NCI-H2107 (cell line): ENCODE data around the gene RAPGEF4.

Experiments
- DNase-seq: peaks from one replicate; lab custom pipeline; 2025; lab: John Stamatoyannopoulos, UW

Gene RAPGEF4

DNA sequence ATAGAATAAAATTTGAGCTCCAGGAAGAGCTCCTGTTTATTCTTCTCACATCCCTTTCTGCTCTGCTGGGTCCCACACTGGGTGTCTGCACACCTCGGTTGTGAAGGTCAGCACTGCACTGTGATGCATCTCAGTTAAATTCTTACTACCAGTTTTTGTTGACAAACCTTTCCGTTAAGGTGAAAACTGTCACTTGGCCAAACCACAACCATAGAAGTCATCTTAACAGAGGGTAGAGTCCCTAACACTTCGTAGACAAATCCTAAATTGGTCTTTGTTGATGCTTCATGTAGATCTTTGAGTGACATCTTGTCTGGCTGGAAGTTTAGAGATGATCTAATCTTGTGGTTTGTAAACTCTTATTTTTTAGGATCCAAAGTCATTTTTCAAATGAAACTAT, 172.6 kb downstream of the RAPGEF4 start:
- DNase-seq, result no peak

DNA sequence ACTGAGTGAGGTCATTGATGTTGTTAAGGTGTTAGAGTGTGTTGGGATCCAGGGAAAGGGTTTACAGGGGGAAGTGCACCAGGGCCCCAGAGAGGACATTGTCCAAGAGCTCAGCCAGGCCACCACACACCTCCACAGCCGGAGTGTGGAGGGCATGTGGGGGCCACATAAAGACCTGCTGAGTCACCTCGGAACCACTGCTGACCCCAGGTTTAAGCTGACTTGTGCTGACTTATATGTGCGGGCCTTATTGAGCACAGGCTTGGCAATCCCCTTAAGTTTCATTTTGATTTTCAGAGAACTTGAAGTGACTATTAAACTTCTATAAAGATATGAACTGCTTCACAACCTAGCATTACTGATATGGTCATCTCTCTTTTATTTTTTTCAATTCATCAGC, 173.8 kb downstream of the RAPGEF4 start:
- no peak for DNase-seq

DNA sequence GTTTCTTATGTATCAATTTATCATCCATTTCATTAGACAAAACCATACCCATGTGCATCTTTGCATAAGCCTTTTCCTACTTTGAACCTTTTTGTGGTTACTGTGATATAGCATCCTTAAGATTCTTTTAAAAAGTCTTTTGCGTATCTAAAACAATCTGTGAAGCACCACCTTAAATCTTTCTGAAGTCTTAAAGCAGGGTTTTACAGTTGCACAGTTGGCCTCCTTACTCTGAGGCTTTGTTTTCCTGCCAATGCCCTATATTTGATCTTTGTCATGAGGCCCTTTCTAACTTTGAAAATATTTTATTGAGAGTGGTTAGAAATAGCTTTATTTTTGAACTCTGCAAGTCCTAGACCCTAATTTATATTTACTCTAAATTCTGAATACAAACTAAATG, 176.6 kb downstream of the RAPGEF4 start:
- DNase-seq, result no peak

DNA sequence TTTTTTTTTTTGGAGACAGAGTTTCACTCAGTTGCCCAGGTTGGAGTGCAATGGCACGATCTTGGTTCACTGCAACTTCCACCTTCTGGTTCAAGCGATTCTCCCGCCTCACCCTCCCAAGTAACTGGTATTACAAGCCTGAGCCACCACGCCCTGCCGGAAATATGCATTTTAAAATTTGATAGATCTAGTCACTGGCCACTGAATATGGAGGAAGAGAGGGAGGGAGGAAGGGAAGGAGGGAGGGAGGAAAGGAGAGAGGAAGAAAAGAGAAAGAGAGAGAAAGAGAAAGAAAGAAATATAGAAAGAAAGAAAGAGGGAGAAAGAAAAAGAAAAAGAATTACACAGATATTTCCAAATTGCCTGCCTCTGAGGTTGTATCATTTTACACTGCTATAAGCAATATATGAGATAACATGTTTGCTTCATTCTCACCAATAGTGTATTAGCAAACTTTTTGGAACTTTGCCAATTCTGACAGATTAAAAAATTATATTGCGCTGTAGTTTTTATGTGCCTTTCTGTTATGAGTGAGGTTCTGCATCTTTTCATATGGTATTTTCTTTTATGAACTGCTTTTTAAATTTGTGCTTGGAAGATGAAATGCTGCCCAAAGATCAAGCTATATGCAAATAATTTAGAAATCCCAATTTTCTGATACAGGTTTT, 178.8 kb downstream of the RAPGEF4 start:
- no peak for DNase-seq

DNA sequence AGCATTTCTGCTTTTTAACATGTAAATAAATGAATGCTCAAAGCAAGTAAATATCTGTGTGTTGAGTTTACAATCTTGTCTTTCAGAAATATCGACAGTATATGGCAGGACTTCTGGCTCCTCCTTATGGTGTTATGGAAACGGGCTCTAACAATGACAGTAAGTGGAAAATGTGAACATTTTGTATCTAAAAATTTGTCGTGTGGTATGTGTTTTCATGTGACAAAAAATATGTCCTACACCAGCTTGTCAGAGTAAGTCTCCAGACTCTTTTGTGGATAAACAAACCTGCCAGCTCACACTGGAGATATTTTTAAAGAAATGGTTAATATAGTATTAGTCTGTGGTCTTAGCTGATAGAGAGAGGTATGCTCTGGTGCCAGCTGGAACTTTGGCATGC, 182.1 kb downstream of the RAPGEF4 start:
- no peak for DNase-seq

DNA sequence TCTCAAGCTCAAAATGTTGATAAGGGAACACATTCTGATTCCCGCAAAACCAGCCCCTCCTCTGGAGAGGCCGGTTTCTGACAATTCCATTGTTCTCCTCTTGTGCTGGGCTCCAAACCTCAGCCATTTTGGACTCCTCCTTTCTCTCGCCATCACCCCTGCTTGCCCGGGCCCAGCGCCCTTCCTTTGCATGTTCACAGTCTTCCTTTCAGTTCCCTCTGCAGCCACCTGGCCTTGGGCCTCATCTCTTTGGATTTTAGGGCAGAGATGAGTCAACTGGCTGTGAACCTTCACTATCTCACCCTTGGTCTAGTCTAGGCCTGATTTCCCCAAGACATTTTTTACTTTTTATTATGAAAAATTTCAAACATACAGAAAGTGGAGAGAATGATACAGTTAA, 184.1 kb downstream of the RAPGEF4 start:
- DNase-seq, result no peak

DNA sequence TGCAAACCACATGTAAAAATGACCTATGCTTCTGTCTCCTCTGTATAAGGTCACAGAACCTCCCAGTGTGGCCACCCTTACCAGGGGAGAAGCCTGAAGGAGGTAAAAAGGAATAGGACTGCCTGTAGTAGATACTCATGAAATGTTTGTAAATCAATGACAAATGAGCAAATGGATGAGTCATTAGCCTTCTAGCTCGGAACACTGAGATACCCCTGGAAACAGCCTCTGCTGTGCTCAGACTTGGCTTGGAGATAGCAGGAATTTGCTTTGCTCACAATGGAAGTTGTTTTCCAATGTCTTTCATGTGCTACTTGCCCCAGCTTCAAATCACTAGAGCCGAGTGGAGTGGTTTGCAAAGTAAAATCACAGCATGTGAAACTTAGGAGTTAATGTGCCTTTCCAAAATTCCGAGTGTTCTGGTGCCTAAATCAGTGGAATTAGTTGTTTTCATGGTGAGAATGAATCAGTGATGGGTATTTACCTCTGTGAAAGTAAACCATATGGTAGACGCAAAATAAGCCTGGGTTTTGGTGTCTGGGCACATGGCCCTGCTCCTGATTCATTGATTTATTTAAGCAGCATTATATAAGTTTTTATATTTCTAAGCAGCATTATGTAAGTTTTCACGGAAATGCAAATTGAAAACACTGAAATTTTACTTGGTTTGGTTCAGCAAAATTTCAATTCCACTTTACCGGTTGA, 186.0 kb downstream of the RAPGEF4 start:
- DNase-seq, result no peak

DNA sequence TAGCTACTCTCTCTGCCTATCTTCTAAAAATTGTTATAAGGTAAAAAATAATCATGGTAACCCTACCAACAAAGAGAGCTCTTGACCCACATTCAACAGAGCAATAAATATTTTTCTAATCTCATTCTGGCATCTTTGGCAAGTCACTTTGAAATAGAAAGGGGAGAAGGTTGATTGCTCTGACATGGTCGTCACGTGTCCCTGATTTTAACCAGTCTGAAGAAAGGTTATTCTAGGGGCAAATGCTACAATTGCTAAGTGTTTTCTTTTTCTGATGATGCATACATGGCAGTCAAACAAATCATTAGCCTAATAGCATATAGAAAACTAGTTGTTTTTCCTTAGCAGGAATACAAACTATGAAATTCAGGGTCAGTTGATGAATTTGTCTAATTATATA, 186.7 kb downstream of the RAPGEF4 start:
- no peak for DNase-seq

DNA sequence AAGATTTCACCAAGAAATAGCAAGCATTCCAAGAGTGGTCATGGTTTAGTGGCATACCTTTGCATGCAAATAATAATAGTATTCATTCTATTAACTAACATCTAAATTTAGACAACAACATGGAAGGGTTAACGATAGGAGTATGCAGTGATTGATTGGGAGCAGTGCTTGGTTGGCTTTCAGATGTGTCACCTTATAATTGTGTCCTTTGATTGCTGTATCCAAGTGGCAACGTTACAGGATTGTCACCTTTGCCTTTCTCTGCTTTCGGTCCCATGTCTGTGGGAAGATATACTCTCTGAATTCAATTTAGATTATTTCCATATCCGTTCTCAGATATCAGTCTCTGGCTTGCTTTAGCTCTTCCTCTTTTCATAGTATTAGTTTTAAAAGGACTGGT, 187.2 kb downstream of the RAPGEF4 start:
- no peak for DNase-seq

DNA sequence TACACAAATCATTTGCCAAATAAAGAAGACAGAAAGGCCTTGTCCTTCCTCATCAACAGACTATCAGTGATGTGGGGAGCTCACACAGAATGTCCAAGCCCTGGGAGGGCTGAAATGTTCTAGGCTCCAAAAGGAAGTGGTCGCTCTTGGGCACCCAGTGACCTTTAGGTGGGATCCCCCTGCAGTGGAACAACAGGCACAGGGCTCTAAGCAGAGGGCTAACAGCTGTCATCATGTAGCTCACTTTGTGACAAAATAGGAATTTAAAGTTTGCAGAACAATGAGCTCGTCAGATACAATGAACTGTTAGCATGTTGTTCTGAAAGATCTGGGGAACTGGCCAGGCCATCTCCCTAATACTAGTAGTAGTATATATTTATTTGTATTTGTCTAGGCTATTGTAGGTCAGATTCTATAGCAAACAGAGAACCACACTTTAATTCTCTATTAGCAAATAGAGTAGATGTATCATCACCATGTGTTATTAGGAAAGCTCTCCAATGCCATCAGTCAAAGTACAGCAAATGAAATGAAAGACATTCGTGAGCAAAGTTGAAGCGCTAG, 188.5 kb downstream of the RAPGEF4 start:
- DNase-seq, result no peak

DNA sequence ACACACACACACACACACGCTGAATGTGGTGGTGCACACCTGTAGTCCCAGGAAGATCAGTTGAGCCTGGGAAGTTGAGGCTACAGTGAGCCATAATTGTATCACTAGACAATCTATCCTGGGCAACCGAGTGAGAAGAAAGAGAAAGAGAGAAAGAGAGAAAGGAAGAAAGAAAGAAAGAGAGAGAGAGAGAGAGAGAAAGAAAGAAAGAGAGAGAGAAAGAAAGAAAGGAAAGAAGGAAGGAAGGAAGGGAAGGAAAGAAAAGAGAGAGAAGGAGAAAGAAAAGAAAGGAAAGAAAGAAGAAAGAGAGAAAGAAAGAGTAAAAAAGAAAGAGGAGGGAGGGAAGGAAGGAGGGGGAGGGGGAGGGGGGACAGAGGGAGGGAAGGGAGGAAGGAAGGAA, 190.0 kb downstream of the RAPGEF4 start:
- no peak for DNase-seq

DNA sequence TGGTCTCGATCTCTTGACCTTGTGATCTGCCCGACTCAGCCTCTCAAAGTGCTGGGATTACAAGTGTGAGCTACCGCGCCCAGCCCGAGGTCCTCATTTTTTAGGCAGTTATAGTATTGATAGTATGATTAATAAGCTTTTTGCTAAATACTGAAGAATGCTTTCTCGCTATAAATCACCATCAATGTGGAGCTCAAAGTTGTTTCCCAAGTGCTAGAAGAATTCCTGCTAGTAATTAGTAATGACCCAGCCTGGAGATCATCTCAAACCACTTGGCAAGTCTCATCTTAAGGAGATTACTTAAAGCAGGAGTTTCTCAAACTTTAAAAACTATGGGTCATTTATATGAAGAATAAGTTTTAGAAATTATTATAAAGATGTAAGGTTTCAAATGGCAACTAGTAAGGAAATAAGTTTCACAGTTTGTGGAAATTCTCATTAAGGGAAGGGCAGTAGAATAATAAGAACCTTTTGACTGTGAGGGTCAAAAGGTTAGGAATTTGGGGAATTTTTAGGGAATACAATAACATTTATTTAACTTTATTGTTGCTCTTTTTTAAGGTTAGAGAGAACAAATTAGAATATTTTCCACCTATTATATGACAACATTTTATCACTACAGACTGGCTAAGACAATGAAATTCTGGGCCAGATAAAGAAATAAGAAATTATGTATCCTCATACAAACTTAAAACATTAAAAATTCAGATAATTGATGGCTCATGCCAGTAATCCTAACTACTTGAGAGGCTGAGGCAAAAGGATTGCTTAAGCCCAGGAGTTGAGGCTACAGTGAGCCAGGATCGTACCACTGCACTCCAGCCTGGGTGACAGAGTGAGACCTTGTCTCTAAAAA, 191.4 kb downstream of the RAPGEF4 start:
- DNase-seq, result no peak

DNA sequence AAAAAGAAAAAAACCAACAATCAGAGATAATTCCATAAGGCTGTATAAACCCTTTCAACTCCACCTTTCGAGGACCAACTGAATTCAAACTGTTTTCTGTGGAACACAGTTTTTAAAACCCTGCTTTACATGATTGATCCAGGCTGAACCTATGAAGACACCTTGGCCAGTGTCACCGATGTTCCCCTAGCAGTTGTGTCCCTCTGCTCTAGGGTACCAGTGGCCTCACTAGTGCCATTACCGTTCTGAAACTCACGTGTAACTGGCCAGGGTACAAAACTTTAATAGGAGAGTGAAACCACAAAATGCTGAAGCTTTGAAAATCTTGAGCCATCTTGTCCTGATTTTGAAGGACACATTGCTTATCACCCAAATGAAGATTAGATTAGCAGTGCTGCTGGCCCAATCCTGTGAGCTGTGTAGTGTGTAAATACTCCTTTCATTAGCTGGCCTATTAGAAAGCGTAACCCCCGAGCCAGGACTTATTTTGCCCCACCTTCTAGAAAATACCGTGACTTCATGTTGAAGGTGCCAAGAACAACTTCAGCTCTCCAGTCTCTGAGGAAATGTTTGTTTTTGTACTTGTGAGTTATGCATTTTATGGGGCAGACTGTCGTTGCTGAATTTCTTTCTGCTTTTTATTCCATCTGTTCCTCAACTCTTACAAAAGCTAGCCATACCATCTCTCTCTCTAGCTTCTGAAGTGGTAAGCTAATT, 192.2 kb downstream of the RAPGEF4 start:
- no peak for DNase-seq

DNA sequence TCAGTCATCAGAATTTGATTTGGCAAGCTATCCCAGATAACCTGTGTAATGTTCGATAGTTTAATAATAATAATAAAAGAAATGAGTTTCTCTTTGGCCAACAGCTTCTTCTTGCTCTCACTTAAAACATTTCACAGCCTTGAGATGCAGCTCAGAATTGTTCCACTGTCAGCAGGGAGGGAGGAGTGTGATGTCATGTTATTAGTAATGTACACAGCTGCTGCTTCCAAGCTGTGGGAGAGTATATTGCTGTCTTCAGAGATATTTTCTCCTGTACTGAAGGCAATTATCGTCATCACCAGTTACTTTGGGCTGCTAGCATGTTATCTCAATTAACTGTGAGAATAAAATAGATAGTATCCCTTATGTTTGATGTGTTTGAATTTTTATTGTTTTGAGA, 193.1 kb downstream of the RAPGEF4 start:
- no peak for DNase-seq

DNA sequence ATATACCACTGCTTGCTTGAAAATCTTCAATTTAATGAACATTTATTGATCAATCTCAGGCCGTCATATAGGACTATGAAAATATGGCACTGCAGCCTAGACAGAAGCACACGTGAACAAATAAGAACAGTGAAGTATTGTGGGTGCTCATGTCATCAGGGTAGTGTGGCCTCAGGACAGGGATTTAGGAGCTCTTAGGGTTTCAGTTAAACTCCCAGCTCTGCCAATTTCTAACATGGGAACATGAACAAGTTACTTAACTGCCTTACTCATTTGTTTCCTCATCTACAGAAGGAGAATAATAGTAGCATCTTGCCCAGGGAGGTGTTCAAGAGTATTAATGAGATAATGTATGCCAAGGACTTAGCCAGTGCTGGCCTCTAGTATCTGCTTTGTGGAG, 194.0 kb downstream of the RAPGEF4 start:
- no peak for DNase-seq

DNA sequence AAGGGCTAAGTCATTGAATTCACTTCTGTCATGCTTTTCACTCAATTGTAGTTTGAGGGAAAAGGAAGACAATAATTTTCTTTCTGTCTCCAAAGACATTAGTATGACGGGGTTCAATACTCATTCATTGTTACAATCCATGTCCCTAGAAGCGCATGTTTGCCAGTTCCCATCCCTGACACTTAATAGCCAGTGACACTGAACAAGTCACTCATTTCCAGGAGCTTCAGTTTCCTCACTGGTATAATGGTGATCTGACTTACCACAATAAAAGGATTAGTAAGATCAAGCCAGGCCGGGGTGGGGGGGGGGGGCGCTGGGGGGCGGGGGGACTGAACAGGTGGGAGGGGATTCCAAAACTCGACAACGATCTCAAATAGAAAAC, 195.2 kb downstream of the RAPGEF4 start:
- DNase-seq, result no peak

DNA sequence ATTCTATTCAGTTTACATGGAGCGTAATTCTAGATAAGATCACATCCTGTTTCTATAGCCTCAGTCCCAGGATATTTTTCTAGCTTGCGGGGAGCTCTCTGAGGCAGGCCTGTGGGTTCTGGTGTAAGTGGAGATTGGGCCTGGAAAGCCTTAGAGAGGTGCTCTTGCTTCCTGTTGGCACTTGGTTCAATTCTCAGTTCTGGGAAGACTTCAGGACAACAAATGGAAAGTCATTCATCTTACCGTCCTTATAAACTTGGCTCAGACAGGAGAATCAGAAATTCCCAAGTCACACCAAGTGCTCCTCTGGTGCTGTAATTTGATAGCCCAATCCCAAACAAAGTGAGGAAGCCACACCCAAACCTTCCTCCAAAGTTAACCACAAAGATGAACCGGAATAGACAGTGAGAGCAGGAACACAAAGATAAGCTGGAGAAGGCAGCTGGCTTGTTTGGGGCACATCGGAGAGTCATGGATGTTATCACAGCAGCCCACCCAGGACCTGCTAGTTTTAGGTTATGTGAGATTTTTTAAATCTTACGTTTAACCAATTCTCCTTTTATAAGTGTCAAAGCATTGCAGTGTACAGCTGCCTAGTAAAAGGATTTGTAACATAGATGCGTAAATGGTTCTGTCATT, 195.7 kb downstream of the RAPGEF4 start:
- peak; percentile 9 for DNase-seq

DNA sequence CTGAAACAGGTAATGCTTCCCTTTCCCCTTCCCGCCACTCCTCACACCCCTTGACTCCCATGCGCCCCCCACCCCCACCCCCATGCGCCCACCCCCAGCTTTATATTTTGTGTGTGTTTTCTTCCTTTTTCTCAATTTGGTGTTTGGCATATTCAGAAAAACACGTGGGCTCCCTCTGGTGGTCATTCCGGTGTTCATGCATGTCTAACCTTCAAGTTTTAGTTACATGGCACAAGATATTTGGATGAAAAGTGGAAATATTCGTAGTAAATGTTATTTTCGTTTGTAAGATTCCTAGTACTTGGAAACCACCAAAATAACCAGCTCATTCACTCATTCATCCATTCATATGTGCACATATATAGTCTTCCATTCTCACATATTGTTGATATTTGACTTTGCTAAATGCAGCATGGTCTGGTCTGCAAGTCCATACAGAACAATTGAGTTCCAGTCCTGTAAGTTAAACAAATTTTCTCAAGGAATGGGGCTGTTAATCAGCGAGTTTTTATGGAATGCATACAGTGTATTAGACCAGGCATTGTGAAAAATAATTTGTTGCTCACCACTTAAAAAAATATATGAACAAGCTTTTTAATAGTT, 196.4 kb downstream of the RAPGEF4 start:
- peak; percentile 34 for DNase-seq

DNA sequence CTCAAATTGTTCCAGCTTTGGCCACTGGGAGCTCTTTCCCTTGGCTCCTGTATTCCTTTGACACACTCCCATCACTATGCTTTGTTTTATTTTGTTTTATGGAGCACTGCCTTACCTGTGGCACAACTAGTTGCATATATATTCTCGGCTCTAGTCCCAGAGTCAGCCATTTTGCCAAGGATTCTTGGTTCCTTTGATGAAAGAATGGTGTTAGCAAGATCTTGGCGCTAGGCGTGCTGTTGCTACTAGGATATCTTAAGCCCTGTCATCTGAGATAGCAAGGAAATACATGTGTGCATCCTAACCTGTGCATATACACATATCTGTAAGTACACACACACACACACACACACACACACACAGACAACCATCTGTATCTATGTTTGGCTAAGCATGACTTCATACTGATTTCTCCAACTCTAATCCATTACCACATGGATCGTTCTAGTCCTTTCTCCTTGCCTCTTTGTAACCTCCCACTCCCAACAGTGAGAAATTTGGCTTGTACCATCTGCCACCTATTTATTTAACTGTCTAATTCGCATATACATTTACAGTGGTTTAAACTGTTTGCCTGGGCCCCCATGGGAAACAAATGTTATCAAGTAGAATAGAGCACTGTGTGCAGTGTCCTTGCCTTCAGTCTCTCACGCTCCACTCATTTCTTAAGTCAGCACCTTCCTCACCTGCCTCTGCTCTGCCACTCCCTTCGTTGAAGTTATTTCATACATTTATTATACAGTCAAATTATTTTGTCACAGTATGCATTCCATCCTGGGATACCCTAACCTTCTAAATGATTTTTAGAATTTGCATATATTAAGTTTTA, 202.5 kb downstream of the RAPGEF4 start:
- DNase-seq, result no peak

DNA sequence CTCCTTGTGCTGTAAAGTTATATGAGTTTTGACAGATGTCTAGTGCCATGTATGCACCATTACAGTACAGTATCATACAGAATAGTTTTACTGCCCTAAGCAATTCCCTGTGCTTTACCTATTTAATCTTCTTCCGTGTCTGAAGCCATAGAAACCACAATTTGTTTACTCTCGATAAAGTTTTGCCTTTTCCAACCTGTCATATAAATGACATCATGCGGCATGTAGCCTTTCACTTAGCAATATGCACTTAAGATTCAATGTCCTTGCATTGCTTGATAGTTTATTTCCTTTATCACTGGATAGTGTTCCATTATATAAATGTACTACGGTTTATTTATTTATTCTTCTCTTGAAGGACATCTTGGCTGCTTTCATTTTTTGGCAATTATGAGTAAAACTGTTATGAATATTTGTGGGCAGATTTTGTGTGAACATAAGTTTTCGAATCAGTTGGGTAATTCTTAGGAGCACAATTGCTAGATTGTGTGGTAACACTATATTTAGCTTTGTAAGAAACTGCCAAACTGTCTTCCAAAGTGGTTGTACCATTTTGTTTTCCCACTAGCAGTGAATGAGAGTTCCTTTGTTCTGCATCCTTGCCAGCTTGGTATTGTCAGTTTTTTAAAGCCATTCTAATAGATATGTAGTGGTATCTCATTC, 203.2 kb downstream of the RAPGEF4 start:
- DNase-seq, result no peak
